NCI-H2227 (cell line): ENCODE measurements around the gene WNT11.

Experiments
- DNase-seq: peaks from one replicate; lab custom pipeline; 2025; ENCODE audit not compliant: unreplicated experiment; lab: John Stamatoyannopoulos, UW

Gene WNT11

DNA sequence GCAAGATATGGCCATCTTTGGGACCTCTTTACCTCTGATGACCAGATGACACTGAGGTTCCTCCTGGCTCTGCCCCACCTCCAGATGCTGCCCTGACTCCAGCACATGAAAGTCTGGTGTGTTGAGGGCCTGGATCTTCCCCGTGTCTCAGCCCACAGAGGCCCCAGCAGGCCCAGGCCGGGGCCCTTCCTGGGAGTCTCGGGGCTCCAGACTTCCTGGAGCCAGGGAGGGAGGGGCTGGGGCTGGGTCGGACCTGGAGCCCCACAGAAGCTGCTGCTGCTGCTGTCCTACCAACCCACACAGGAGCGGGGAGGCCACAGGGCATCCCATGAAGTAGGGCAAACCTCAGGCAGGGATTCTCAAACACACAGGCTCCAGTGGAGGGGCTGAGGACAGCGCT is 32.2 kb upstream of the WNT11 start:
- DNase-seq, result no peak

DNA sequence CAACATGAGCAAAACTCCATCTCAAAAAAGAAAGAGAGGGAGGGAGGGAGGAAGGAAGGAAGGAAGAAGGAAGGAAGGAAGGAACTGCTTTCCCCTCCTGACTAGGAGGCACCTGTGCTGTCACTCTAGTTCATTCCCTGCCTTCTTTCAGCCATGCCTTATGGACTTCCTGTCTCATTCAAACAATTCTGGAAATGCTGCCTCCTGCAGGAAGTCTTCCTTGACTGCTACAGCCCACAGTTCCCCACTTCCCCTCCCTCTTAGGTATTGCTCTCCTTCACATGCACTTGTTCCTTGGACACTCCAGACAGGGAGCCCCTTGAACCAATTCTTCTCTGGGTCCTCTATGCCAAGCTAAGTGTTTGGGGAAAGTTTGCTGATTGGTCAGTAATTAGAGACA is 31.6 kb upstream of the WNT11 start:
- no peak for DNase-seq

DNA sequence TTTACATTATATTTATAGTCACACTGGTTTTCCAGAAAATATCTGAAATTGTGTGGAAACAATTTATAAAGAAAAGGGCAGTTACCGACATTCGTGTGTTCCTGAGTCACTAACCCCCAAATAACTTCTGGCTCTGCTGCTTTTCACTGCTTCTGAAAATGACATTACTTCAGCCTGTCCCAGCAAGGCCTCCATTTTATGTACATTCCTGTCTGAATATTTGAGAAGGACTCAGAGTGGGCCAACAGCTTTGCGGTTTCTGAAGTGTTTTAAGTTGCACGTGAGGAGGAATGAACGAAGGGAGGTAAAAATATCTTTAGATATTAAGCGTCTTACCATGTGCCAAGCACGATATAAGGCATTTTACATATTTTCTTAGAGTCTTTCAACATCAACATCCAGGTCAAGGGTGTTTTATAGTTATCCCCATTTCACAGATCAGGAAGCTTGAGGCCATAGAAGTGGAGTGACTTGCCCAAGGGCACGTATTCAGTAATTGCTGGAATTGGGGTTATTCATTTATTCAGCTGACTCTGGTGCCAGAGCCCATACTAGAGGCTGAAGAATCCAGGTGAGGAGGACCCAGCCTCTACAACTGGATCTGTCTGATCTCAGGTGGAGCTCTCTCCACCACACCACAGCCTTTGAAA is 30.8 kb upstream of the WNT11 start:
- no peak for DNase-seq

DNA sequence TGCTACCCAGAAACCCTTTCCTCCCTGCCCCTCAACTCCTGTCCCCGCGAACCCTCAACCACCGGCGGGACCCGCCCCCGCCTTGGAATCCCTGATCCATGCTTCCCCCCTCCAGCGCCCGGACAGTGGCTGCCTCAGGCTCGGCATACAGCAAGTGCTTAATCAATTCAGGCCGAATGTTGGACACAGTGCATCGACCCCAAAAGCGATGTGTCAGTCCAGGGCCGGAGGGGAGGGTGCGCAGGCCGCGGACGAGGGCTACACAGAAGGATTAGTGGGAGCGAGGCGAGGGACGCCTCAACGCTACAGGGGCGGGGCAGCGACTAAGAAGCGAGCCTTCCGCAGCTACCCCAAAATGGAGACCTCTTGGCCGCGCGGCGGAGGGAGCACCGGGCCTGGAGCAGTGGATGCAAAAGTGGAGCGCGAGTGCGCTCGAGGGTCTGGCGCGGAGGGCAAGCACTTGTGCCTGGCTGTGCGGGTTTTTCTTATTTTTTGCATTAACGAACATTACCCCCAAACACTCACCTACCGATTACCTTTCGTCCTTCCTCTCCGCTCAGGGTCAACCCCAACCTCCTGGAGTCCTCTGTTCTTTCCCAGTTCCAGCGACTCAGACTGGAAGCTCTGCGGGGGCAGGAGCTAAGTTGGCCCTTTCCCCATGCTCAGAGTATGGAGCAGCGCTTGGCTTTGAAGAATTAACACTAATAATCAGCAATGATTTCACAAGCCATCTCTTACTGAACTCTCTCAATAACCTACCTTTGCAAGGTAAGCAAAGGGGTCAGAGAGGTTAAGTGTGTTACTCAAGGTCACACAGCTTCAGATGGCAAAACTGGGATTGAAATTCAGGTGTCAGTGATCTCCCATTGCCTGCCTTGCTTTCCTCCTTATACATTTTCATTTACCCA is 30.0 kb upstream of the WNT11 start:
- peak; percentile 84 for DNase-seq

DNA sequence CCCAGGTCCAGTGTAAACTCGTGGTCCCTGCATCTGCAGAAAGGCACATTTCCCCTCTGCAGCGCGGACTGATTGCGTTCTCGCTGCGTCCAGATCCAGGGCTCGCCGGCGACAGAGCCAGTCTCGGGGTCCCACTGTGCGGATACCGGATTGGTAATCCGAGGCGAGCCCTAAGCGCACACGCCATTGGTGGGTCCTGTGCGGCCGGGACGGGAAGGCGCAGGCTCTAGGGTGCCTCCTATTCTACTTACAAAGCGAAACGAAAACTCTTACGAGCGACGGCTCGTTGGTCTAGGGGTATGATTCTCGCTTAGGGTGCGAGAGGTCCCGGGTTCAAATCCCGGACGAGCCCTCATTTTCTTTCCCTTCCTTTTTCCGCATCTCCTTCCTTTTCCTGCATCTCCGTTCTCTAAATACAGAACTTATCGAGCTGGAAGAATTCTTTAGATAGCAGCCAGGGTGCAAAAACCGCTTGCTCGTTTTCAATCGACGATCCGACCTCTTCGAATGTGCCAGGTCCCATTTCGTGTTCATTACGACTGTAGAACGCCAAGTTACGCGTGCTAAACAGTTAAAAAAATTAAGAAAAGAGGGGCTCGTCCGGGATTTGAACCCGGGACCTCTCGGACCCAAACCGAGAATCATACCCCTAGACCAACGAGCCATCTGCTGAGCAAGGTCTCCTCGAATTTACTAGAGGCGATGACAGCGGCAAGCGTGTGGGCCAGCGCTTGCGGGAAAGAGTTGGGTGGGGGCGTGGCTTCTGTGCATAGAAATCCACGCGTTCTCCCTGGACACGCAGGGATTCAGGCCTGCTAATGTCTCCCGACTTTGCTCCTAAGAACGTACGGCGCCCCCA is 29.2 kb upstream of the WNT11 start:
- DNase-seq, result peak; percentile 96

GRCh38 chr11:76234416-76235232 is 28.3 kb upstream of the WNT11 start:
- peak; percentile 35 for DNase-seq

DNA sequence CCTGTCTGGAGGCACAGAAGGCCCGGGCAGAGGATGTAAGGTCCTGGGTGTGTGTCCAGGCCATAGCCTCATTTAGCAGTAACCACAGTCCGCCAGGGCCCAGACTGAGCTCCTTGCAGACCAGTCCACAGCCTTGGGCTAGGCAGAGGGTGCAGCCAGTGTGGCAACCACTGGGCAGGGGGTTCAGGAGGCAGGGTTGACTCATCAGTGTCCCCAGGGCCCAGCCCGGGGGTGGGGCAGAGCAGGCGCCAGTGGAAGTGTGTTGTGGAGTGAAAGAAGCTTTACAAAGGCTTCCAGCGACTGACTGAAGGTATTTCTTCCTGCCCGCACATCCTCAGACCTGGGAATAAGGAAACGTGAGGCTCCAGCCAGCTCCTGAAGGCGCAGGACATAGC is 27.7 kb upstream of the WNT11 start:
- DNase-seq, result no peak

DNA sequence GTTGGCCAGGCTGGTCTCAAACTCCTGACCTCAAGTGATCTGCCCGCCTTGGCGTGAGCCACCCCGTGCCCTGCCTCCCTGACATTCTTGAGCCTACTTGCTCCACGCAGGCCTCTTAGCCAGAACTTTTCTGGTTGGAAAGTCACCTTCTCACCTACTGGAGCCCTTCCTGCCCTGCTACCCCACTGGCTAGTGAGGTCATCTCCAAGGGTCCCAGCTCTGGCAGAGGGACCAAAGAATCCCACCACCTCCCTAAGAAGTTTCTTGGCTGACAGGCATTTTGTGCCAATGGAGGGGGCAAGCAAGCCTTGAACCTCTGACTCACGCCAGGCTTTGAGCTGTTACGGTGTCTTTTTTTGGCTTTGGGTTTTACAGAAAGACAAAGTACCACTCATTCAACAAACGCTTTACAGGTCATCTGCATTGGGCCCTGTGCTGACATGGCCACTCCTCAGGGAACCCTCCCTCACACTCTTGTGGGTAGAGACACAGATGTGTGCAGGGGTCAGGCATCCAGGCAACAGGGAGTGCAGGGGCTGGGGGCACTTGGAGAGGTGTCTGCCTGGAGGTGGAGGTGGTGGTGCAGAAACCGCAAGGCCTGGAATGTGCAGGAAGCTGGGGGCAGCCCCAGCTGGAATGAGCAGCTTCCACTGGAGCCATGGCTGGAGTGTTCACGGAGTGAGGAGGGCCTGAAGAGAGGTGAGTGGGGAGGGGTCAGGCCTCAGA is 27.1 kb upstream of the WNT11 start:
- no peak for DNase-seq

DNA sequence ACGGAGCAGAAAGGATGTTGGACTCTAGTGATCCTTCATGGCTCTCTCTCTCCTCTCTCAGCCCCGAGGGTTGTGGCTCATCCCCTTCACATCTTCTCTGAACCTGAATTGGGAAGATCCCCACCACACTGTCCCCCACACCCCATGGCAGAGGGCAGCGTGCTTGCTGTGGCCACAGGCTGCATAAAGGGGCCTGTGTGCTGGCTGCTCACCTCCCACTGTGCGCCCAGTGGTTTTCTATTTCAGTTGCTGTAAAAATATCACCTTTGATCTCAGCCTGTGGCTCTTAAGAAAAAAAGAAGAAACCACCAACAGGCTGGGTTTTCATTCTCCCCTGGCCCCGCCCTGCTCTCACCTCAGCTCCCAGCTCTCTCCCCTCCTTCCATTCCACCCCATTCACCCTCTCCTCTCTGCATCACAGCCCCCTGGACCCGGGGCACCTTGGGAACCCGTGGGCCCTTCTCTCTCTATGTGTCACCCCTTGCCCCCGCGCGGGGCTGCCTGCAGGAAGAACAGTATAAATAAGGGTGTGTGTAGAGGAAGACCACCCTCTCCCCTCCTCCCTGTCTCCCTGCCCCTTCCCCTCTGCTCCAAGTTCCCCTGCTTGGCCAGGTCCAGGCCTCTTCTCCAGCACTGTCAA is 25.8 kb upstream of the WNT11 start:
- DNase-seq, result no peak

DNA sequence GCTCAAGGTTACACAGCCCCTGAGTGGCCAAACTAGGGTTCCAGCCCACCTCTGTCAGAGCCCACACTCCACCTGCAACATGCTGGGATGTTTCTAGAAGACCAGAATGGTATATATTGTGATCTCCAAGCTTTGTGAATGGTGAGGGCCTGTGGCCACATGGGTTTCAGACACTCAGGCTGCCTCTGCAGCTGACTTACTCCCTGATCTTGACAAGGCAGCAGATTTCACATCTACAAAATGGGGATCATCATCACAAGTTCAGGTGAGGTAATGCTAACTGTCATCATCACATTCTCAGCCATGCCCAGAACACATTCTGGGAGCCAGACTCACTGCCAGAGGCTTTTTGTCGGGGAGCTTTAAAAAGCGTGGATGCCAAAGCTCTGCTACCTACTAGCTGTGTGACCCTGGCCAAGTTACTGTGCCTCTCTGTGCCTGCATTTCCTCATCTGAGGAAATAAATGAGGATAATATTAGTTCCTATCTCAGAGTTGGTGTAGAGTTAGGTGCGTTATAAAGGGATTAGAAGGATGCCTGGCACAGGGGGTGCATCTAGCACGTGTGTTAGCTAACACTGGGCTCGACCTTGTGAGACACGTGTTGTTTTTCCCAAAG is 24.9 kb upstream of the WNT11 start:
- DNase-seq, result no peak

DNA sequence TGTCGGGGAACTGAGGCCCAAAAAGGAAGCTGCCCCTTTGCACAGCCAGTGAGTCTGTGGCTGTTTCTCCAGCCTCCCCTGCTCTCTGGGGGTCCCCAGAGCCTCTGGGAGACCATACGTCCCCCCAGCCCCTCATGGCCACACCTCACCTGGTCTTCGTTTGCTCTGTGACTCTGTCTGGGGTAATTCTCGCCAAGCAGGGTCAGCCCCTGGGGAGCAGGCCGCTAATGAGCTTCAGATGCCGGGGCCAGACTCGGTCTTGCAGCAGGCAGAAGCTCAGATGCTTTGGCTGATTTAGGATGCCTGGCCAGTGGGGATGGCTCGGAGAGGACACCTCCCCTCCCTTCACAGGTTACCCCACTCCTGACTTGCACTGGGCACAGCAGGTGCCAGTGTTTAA is 24.1 kb upstream of the WNT11 start:
- DNase-seq, result no peak

DNA sequence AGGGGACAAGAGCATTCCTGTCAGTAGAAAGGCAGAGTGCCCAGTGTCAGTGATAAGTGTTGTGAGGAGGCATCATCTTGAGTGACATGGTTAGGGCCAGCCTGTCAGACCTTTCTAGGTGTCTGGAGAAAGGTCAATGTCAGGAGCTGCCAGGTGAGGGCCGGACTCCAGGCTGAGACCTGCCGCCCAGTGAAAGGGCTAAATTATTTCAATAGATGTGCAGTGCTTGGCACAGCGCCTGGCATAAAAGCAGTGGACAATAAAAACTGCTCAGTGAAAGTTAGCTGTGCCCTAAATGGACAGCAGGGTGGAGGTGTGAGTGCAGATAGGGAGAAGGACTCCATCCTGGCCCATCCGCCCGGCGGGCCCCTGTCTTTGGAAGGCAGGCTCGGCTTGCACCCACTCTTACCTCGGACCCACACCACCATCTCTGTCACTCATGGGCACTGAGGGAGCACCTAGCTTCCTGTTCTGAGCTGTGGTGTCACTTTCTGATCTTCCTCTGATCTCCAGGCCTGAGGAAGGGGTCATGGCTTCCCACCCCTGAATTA is 23.5 kb upstream of the WNT11 start:
- DNase-seq, result no peak

- DNase-seq, result no peak
Observed at GRCh38 chr11:76228875-76229149, 22.5 kb upstream of the WNT11 start.

- DNase-seq, result no peak
Observed at GRCh38 chr11:76228071-76228874, 22.0 kb upstream of the WNT11 start.

- no peak for DNase-seq
Observed at GRCh38 chr11:76226626-76227025, 20.3 kb upstream of the WNT11 start.

GRCh38 chr11:76225122-76225611 is 18.9 kb upstream of the WNT11 start:
- no peak for DNase-seq

DNA sequence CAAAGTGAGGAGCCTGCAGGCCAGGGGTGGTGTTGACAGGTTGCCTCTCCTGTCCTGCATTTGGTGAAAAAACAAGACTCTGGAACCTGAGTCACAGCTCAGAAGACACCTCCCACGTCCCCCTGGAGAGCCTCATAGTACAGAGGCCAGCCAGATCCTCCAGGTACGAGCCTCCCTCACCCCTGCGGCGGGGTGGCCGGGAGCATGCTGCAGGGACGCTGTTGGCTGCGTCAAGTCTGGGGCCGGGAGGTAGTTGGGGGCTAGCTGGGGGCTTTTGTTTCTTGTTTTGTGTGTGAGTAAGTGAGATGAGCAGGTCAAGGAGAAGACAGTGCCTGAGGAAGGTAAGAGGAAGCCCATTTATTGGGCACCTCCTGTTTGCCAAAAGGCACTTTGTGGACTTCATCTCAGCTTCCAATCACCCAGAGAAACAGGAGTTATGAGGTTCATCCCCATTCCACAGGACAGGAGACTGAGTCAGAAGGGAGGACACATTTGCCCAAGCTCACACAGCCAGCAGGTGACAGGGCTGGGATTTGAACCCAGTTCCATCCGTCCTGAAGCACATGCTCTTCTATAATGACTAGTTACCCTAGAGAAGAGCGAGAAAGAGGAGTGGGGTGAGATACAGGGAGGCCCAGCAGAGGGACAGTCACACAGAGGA is 18.3 kb upstream of the WNT11 start:
- no peak for DNase-seq

DNA sequence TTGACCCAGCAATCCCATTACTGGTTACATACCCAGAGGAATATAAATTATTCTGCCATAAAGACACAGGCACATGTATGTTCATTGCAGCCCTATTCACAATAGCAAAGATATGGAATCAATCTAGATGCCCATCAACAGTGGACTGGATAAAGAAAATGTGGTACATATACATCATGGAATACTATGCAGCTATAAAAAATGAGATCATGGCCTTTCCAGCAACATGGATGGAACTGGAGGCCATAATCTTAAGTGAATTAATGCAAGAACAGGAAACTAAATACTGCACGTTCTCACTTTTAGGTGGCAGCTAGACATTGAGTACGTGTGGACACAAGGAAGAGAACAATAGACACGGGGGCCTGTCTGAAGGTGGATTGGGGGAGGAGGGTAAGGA is 15.1 kb upstream of the WNT11 start:
- DNase-seq, result no peak
